ENCODE results near the gene EXOC4. TPM values are rescaled to one million over a fixed set of nuclear protein-coding genes. Genes with fewer than 3 reads are reported as not detected.

EXOC4 gene
- total RNA-seq, 1 experiment from 2014 or later, result 75.8 TPM

DNA sequence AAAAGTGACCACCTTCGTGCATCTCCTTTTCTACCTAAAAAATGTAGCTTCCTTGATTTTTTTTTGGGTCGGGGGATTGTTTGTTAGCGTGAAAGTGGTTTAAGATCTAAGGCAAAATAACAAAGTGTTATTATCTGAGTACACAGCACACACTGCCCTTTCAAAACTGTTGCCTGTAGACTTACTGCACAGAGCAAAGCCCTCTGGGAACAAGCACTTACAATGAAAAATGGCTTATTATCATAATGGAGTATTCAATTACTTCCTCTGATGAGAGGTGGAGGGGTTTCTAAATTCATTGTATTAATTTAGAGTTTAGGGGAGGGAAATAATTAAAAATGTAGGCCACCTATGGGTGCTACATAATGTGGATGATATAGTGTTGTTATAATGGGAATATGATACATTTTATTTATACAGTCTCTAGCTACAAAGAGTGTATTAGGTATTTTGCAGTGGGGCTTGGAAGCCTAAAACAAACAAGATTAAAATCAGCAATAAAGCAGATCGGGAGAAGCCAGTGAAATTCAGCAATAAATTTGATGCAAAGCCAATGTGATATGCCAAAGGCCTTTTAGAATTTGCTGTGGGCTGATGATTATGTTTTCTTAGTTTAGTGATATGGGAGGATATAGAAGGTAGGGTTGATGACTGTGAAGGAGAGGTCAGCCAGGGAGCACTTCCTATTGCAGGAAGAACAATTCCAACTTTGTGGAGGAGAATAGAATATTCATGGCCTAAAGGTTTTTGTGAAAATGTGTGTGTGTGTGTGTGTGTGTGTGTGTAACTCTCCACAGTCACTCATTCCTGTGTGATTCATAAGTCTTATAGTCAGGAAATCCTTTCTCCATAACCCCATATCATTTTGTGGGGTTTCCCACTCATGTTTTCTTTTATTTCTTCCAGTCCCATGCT lies 17.7 kb upstream of the EXOC4 start:
- Histone ChIP-seq H3K4me2 (ENCODE audit: insufficient read depth, insufficient read length, low read length) (no peak overlapping the region), H3K27me3 (ENCODE audit: insufficient read depth, low read length) (no peaks in the 10 kb centered on the region), H3K23ac (ENCODE audit: insufficient read length, low read depth, low read length) (no peak overlapping the region), H2BK12ac (ENCODE audit: insufficient read length, low read depth, low read length) (no peak overlapping the region), H4K91ac (ENCODE audit: insufficient read length, low read depth, low read length) (no peak overlapping the region), H2BK120ac (ENCODE audit: low read depth, low read length, poor library complexity, severe bottlenecking) (no peak overlapping the region), H3K18ac (ENCODE audit: insufficient read length, low read depth, low read length) (no peak overlapping the region), H3K79me2 (ENCODE audit: insufficient read depth, low read length) (no peaks in the 10 kb centered on the region), H3K9me3 (ENCODE audit: control insufficient read depth, low read depth, low read length) (no peaks in the 10 kb centered on the region), H3K23me2 (ENCODE audit: insufficient read length, low read depth, low read length, poor library complexity, severe bottlenecking) (no peaks in the 10 kb centered on the region), H3K27ac (ENCODE audit: insufficient read length, low read depth, low read length) (no peak overlapping the region), H3K9ac (ENCODE audit: extremely low read depth, insufficient read length, low read length) (no peak overlapping the region), H3T11ph (ENCODE audit: low read length) (no peak overlapping the region), H2BK15ac (ENCODE audit: low read depth, low read length) (no peak overlapping the region), H2AK5ac (ENCODE audit: insufficient read length, low read length) (no peak overlapping the region), H4K5ac (ENCODE audit: insufficient read length, low read depth, low read length) (no peak overlapping the region), H2BK5ac (ENCODE audit: insufficient read length, low read length) (no peak overlapping the region), H4K8ac (replicated peaks; ENCODE audit: insufficient read length, low read depth, low read length) (no peak overlapping the region), H3K56ac (ENCODE audit: insufficient read length, low read depth, low read length) (no peak overlapping the region), H3K79me1 (ENCODE audit: insufficient read depth, low read depth, low read length, poor library complexity, severe bottlenecking) (no peaks in the 10 kb centered on the region), H3K4me1 (ENCODE audit: insufficient read depth, low read length) (no peaks in the 10 kb centered on the region), H4K20me1 (ENCODE audit: control insufficient read depth, insufficient read depth, insufficient read length) (no peaks in the 10 kb centered on the region), H2BK20ac (ENCODE audit: low read depth, low read length, poor library complexity, severe bottlenecking) (no peak overlapping the region), H3K14ac (ENCODE audit: insufficient read depth, low read length) (no peak overlapping the region), H2AFZ (ENCODE audit: low read length) (no peak overlapping the region), H3K4ac (ENCODE audit: low read depth, low read length) (no peak overlapping the region)
- H3K27ac Mint-ChIP-seq, result no peak overlapping the region
- H3K27me3 Mint-ChIP-seq (ENCODE audit: low read depth), result no peaks in the 10 kb centered on the region
- no peak overlapping the region for H3K4me3 Mint-ChIP-seq
- H3K9me3 Mint-ChIP-seq, result no peaks in the 10 kb centered on the region
- no CpG with 5 or more reads among the region's 4 CpGs for WGBS (ENCODE audit: extremely low coverage, insufficient read length, low lambda C conversion rate)
- H3K4me1 Mint-ChIP-seq, result peaks cover 4% of the 10 kb centered on the region in 2 experiments; a peak in 3 of 4 replicates
- no peak for TF ChIP-seq CTCF (conservative IDR thresholded peaks at IDR 0.05)
- H3K36me3 Mint-ChIP-seq (ENCODE audit: insufficient read depth in 1 of 3, low read depth in 3 of 3), result no peaks in the 10 kb centered on the region
- DNase-seq, result no peak
